ENCODE measurements around the gene PKN1. TPM values are rescaled to one million over a fixed set of nuclear protein-coding genes. Genes with fewer than 3 reads are reported as not detected.

PKN1 gene
- total RNA-seq, 4 donors from 2014 or later: 73.9 to 150 (median 118) TPM

DNA sequence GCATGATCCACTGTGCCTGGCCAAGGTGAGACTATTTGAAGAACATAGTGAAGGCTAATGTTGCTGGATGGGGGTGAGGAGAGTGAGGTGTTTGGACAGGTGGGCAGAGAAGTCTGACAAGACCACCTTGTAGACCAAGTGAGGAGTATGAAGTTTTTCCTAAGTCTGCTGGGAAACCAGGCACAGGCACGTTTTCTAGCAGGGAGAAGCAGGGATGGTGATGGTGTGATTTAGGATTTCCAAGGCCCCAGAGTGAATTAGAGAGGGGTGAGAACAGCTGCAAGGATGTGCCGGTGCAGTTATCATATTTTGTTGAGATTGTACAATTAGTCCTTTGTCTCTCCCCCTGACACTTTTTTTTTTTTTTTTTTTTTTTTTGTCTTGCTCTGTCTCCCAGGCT lies 5.6 kb upstream of the PKN1 start:
- H3K27ac ChIP-seq: no peak overlapping the region
- no peak for TF ChIP-seq EP300 (IDR thresholded peaks at IDR 0.05)
- TF ChIP-seq POLR2A (IDR thresholded peaks at IDR 0.05): no peak
- TF ChIP-seq, protein P1, sequence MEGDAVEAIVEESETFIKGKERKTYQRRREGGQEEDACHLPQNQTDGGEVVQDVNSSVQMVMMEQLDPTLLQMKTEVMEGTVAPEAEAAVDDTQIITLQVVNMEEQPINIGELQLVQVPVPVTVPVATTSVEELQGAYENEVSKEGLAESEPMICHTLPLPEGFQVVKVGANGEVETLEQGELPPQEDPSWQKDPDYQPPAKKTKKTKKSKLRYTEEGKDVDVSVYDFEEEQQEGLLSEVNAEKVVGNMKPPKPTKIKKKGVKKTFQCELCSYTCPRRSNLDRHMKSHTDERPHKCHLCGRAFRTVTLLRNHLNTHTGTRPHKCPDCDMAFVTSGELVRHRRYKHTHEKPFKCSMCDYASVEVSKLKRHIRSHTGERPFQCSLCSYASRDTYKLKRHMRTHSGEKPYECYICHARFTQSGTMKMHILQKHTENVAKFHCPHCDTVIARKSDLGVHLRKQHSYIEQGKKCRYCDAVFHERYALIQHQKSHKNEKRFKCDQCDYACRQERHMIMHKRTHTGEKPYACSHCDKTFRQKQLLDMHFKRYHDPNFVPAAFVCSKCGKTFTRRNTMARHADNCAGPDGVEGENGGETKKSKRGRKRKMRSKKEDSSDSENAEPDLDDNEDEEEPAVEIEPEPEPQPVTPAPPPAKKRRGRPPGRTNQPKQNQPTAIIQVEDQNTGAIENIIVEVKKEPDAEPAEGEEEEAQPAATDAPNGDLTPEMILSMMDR (IDR thresholded peaks at IDR 0.05): no peak
- H3K4me1 ChIP-seq: peaks cover 0 to 10% (median 3%) of the 10 kb centered on the region in 4 donors
- WGBS, 2 donors: 41 to 48% methylated on average over 2 of the region's 2 CpGs
- DNase-seq (ENCODE audit: low spot score in 2 of 2): no peak
- no peak overlapping the region for H3K4me3 ChIP-seq
- no peaks in the 10 kb centered on the region for H3K36me3 ChIP-seq
- no peaks in the 10 kb centered on the region for H3K9me3 ChIP-seq
- no peaks in the 10 kb centered on the region for H3K27me3 ChIP-seq

DNA sequence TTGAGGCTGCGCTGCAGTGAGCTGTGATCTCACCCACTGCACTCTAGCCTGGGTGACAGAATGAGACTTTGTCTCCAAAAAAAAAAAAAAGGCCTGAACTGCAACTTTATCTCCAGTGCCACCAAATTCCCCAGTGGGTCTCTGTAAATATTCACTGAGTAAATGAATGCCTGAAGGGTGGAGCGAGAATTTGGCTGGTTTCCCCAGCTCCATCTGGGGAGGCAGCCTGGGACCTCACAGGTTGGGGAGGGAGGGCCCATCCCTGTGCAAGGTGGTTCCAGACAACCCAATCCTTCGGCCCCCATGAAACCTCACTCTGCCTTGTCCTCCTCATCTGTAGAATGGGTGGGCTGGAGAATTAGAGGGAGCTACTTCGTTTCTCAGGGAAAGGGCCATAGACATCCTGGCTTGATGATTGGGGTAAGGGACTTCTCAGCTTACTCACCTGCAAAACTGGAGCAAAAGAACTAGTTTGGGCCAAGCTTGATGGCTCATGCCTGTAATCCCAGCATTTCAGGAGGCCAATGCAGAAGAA lies 4.2 kb upstream of the PKN1 start:
- 78 to 79% methylated on average over 4 of the region's 4 CpGs for WGBS, 2 donors
- peaks cover 0 to 18% (median 7%) of the 10 kb centered on the region in 4 donors for H3K4me1 ChIP-seq
- DNase-seq (ENCODE audit: low spot score in 2 of 2): no peak
- TF ChIP-seq EP300 (IDR thresholded peaks at IDR 0.05): no peak
- TF ChIP-seq, protein P1 (IDR thresholded peaks at IDR 0.05): no peak
- TF ChIP-seq POLR2A (IDR thresholded peaks at IDR 0.05): no peak
- no peak overlapping the region for H3K4me3 ChIP-seq
- no peaks in the 10 kb centered on the region for H3K27me3 ChIP-seq
- H3K27ac ChIP-seq: no peak overlapping the region
- no peaks in the 10 kb centered on the region for H3K9me3 ChIP-seq
- H3K36me3 ChIP-seq: no peaks in the 10 kb centered on the region

DNA sequence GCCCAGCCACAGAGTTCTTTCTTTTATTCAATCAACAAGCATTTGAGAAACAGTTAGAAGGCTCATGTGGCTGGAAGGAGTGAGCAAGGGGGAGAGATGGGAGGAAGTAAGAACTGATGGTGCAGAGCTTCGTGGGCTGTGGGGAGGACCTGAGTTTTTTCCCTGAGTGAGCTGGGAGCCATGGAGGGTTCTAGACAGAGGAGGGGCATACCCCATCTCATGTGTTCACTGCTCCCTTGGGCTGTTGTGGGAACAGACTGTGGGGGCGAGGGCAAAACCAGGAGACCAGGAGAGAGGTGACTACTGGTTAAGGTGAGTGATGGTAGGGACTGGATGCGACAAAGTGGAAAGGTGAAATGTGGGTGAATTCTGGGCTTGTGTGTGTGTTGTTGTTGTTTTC lies 2.4 kb upstream of the PKN1 start:
- Histone ChIP-seq H3K27me3 (no peaks in the 10 kb centered on the region), H3K27ac (no peak overlapping the region), H3K9me3 (no peaks in the 10 kb centered on the region), H3K36me3 (peaks cover 0 to 3% (median 0%) of the 10 kb centered on the region in 3 donors), H3K4me3 (no peak overlapping the region), H3K4me1 (peaks cover 0 to 35% (median 20%) of the 10 kb centered on the region in 4 donors)
- 79 to 85% methylated on average over 3 of the region's 3 CpGs for WGBS, 2 donors
- TF ChIP-seq POLR2A (IDR thresholded peaks at IDR 0.05) (no peak), EP300 (IDR thresholded peaks at IDR 0.05) (no peak)
- TF ChIP-seq, protein P1 (IDR thresholded peaks at IDR 0.05): no peak
- DNase-seq (ENCODE audit: low spot score in 2 of 2): no peak

DNA sequence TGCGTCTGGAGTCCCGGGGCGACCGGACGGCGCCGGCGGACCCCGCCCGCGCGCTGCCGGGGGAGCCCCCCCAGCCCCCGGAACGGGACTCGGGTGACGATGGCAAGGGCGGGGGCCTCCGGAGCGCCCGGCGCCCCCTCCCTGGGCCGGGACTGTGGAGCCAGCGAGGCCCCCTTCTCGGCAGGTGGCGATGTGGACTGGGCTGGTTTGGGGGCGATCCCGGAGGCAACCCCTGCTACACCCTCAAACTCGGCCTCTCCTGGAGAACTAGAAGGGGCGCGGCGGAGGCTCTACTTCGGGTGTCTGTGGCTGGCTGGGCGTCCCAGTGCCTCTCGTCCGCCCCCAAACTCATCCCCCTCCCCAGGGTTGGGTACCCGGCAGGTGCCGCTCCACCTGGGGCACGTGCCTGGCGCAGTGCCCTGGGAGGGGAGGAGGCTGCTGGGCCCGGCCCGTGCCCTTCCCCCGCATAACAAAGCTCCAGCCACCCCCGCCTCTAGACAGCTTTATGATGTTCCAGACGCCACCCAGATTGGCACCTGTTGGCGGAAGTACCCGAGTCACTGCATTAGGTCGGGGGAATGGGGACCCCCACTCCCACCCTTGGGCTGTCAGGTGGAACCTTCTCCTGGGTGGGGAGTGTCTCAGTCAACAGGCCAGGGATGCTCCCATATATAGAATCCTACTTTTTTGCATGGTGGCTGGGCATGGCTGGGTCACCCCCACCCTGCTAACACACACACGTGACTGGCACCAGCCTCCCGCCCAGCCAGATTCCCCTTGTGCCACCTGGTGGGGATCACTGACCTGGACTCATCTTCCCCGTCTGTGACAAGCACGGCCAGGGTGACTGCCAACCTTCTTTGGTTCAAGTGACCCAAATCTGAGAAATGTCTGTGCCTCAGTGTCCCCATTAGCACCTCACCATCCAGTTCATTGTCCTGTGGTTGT lies 722 bp downstream of the PKN1 start:
- peaks cover 0 to 53% (median 20%) of the 10 kb centered on the region in 4 donors for H3K4me1 ChIP-seq
- no peak for DNase-seq (ENCODE audit: low spot score in 2 of 2)
- no peaks in the 10 kb centered on the region for H3K9me3 ChIP-seq
- TF ChIP-seq POLR2A (IDR thresholded peaks at IDR 0.05): no peak
- TF ChIP-seq, protein P1 (IDR thresholded peaks at IDR 0.05): no peak
- TF ChIP-seq EP300 (IDR thresholded peaks at IDR 0.05): no peak
- H3K36me3 ChIP-seq: peaks cover 0 to 11% (median 0%) of the 10 kb centered on the region in 3 donors
- H3K27ac ChIP-seq: peak overlapping the region; percentile 47 to 91 (median 87)
- H3K4me3 ChIP-seq: peak overlapping the region; percentile 67 to 82 (median 72)
- WGBS, 2 donors: 3 to 9% methylated on average over 13 to 33 of the region's 52 CpGs
- H3K27me3 ChIP-seq: no peaks in the 10 kb centered on the region

Measured in tibial nerve (tissue), 4 donors.